ENCODE results near the gene SPOPL.

SPOPL gene

GRCh38 chr2:138596403-138596802 is 94.8 kb downstream of the SPOPL start:
- no peak for DNase-seq (ENCODE audit: extremely low read depth in 1 of 2, low read depth in 1 of 2)

- no peak for DNase-seq (ENCODE audit: extremely low read depth in 1 of 2, low read depth in 1 of 2)
Measured at GRCh38 chr2:138600732-138601457, 99.3 kb downstream of the SPOPL start.

- no peak for DNase-seq (ENCODE audit: extremely low read depth in 1 of 2, low read depth in 1 of 2)
Measured at GRCh38 chr2:138601458-138602165, 100.0 kb downstream of the SPOPL start.

GRCh38 chr2:138602166-138602460 is 100.5 kb downstream of the SPOPL start:
- DNase-seq (ENCODE audit: extremely low read depth in 1 of 2, low read depth in 1 of 2): no peak

GRCh38 chr2:138607746-138608145 is 106.2 kb downstream of the SPOPL start:
- DNase-seq (ENCODE audit: extremely low read depth in 1 of 2, low read depth in 1 of 2): no peak

- DNase-seq (ENCODE audit: extremely low read depth in 1 of 2, low read depth in 1 of 2): no peak
Measured at GRCh38 chr2:138609446-138609845, 107.9 kb downstream of the SPOPL start.

GRCh38 chr2:138610201-138610953 is 108.8 kb downstream of the SPOPL start:
- DNase-seq (ENCODE audit: extremely low read depth in 1 of 2, low read depth in 1 of 2): no peak

GRCh38 chr2:138615257-138615656 is 113.7 kb downstream of the SPOPL start:
- DNase-seq (ENCODE audit: extremely low read depth in 1 of 2, low read depth in 1 of 2): no peak

GRCh38 chr2:138617026-138617425 is 115.5 kb downstream of the SPOPL start:
- DNase-seq (ENCODE audit: extremely low read depth in 1 of 2, low read depth in 1 of 2): no peak

GRCh38 chr2:138618971-138619370 is 117.4 kb downstream of the SPOPL start:
- no peak for DNase-seq (ENCODE audit: extremely low read depth in 1 of 2, low read depth in 1 of 2)

- DNase-seq (ENCODE audit: extremely low read depth in 1 of 2, low read depth in 1 of 2): no peak
Measured at GRCh38 chr2:138620431-138620830, 118.9 kb downstream of the SPOPL start.

- no peak for DNase-seq (ENCODE audit: extremely low read depth in 1 of 2, low read depth in 1 of 2)
Measured at GRCh38 chr2:138621139-138621538, 119.6 kb downstream of the SPOPL start.

- no peak for DNase-seq (ENCODE audit: extremely low read depth in 1 of 2, low read depth in 1 of 2)
Measured at GRCh38 chr2:138622613-138623012, 121.0 kb downstream of the SPOPL start.

Data from activated CD8-positive, alpha-beta memory T cell treated with anti-CD3 and anti-CD28 coated beads for 1 hour (primary cell).